HCT116 (cell line): Measurements from ENCODE around the gene TNFRSF8. TPM values are rescaled to one million over a fixed set of nuclear protein-coding genes. Genes with fewer than 3 reads are reported as not detected.

Experiments used
- ATAC-seq: fragments of 200-7000 bp; cut with Tn5 transposase; 2 replicates; pipeline ENCODE4 v1.9.1; 2020; ENCODE audit warnings: mild to moderate bottlenecking, moderate library complexity
- BruUV-seq: library from RNA; stranded (reverse); fragments of 400-500 nt; replicated peaks from 2 replicates; lab custom pipeline; 2021; lab: Mats Ljungman, UMichigan
- CTCF ChIA-PET: fragments of 300-600 bp; sonication (Branson Sonifier 250); formaldehyde crosslinking; loops from one replicate; lab custom pipeline; 2021; ENCODE audit warnings: antibody characterized with exemption; lab: Charles Lee
- POLR2A ChIA-PET: fragments of 300-600, 350-600 bp; sonication (Branson Sonifier 250); formaldehyde crosslinking; loops from one replicate; lab custom pipeline; 2021; ENCODE audit warnings: antibody characterized with exemption; lab: Charles Lee
- RAD21 ChIA-PET, 2 experiments: fragments of 300-600 bp; sonication (Branson Sonifier 250); formaldehyde crosslinking; loops; one replicate each; lab custom pipeline; 2023; ENCODE audit warnings: low total read pairs in 2 of 2; ENCODE audit not compliant: uncharacterized antibody in 2 of 2, unreplicated experiment in 2 of 2, low non-redundant PET in 1 of 2; lab: Charles Lee
- DNase-seq: peaks from one replicate; pipeline ENCODE4 v3.0.0-alpha.2; 2010; ENCODE audit warnings: low read depth, low spot score
- H2AFZ ChIP-seq: fragments of 200-600 bp; shearing (Covaris generic), sonication (generic); 2 replicates; pipeline ENCODE4 v1.6.1; 2017; ENCODE audit warnings: low read depth, mixed run types, mixed read lengths, antibody characterized with exemption, low read length; ENCODE audit not compliant: poor library complexity, severe bottlenecking
- H3K27ac ChIP-seq: 2 replicates; pipeline ENCODE4 v1.5.1; 2012; ENCODE audit warnings: low read depth, low read length
- H3K27me3 ChIP-seq: fragments of 200-600 bp; sonication (generic); 2 replicates; pipeline ENCODE4 v1.6.1; 2016; ENCODE audit warnings: mixed run types, low read length, mixed read lengths; ENCODE audit not compliant: insufficient read depth
- H3K36me3 ChIP-seq, 2 experiments: fragments of 200-500 bp in 1 of 2; fragments of 200-600 bp in 1 of 2; sonication (Bioruptor generic) in 1 of 2; sonication (generic) in 1 of 2; 2 replicates each; pipeline versions ENCODE4 v1.5.1 to v1.6.1; 2014 to 2016; ENCODE audit warnings: low read length in 2 of 2, inconsistent platforms in 1 of 2, mixed read lengths in 1 of 2, mixed run types in 1 of 2; ENCODE audit not compliant: insufficient read depth in 2 of 2, control insufficient read depth in 1 of 2
- H3K4me1 ChIP-seq, 2 experiments: fragments of 200-600 bp in 1 of 2; sonication (generic) in 1 of 2; 2 replicates each; pipeline versions ENCODE4 v1.5.1 to v1.6.1; 2012 to 2017; ENCODE audit warnings: low read length in 2 of 2, inconsistent platforms in 1 of 2, mild to moderate bottlenecking in 1 of 2, mixed read lengths in 1 of 2, mixed run types in 1 of 2, moderate library complexity in 1 of 2; ENCODE audit not compliant: insufficient read depth in 2 of 2, control insufficient read depth in 1 of 2
- H3K4me2 ChIP-seq: fragments of 200-600 bp; sonication (generic); 2 replicates; pipeline ENCODE4 v1.6.1; 2017; ENCODE audit warnings: mixed run types, low read length, mixed read lengths
- H3K4me3 ChIP-seq, 2 experiments: fragments of 200-600 bp in 1 of 2; sonication (generic) in 1 of 2; replicated peaks in 1 of 2; 2 replicates each; pipeline ENCODE4 v1.5.1; 2011 to 2016; ENCODE audit warnings: low read length in 2 of 2, control low read depth in 1 of 2, low read depth in 1 of 2, mild to moderate bottlenecking in 1 of 2, mixed read lengths in 1 of 2, mixed run types in 1 of 2
- H3K79me2 ChIP-seq: fragments of 200-600 bp; sonication (generic); 2 replicates; pipeline ENCODE4 v1.6.1; 2017; ENCODE audit warnings: mild to moderate bottlenecking, mixed run types, low read length, moderate library complexity, mixed read lengths; ENCODE audit not compliant: insufficient read depth
- H3K9ac ChIP-seq: fragments of 200-600 bp; sonication (generic); 2 replicates; pipeline ENCODE4 v1.6.1; 2016; ENCODE audit warnings: low read length, mixed read lengths
- H3K9me2 ChIP-seq: fragments of 200-600 bp; sonication (generic), shearing (Covaris generic); 2 replicates; pipeline ENCODE4 v1.6.1; 2017; ENCODE audit warnings: mixed run types, mild to moderate bottlenecking, moderate library complexity; ENCODE audit not compliant: insufficient read depth
- H3K9me3 ChIP-seq, 2 experiments: fragments of 200-500 bp in 1 of 2; fragments of 200-600 bp in 1 of 2; sonication (Bioruptor generic) in 1 of 2; sonication (generic) in 1 of 2; 2 replicates each; pipeline ENCODE4 v1.6.1; 2014 to 2017; ENCODE audit warnings: low read length in 2 of 2, mixed read lengths in 2 of 2, inconsistent platforms in 1 of 2, low read depth in 1 of 2, mild to moderate bottlenecking in 1 of 2, mixed run types in 1 of 2, moderate library complexity in 1 of 2; ENCODE audit not compliant: control insufficient read depth in 1 of 2, insufficient read depth in 1 of 2
- H4K20me1 ChIP-seq: fragments of 200-600 bp; sonication (generic), shearing (Covaris generic); 2 replicates; pipeline ENCODE4 v1.6.1; 2017; ENCODE audit warnings: mixed run types, mild to moderate bottlenecking, moderate library complexity; ENCODE audit not compliant: insufficient read depth
- CBX3 ChIP-seq: IDR thresholded peaks from 2 replicates; pipeline ENCODE4 v1.6.1; 2012; ENCODE audit warnings: low read depth
- CEBPB ChIP-seq: IDR thresholded peaks from 2 replicates; pipeline ENCODE4 v1.6.1; 2012; ENCODE audit warnings: low read depth
- POLR2A ChIP-seq: IDR thresholded peaks from 2 replicates; pipeline ENCODE4 v1.7.0; 2011; ENCODE audit warnings: borderline replicate concordance; ENCODE audit not compliant: insufficient read depth, insufficient read length; ENCODE audit errors: extremely low read depth
- RAD21 ChIP-seq: IDR thresholded peaks from 2 replicates; pipeline ENCODE4 v1.6.1; 2012; ENCODE audit warnings: low read depth, mild to moderate bottlenecking
- SP1 ChIP-seq: IDR thresholded peaks from 2 replicates; pipeline ENCODE4 v1.6.1; 2012; ENCODE audit warnings: low read depth
- SRF ChIP-seq: IDR thresholded peaks from 2 replicates; pipeline ENCODE4 v1.6.1; 2012; ENCODE audit warnings: low read depth
- TCF7L2 ChIP-seq: IDR thresholded peaks from 2 replicates; pipeline ENCODE4 v1.7.0; 2011; ENCODE audit warnings: borderline replicate concordance, inconsistent platforms; ENCODE audit not compliant: insufficient read depth, insufficient read length; ENCODE audit errors: extremely low read depth
- YY1 ChIP-seq: IDR thresholded peaks from 2 replicates; pipeline ENCODE4 v1.6.1; 2011; ENCODE audit warnings: low read length, low read depth, moderate library complexity, mild to moderate bottlenecking; ENCODE audit not compliant: insufficient replicate concordance; ENCODE audit errors: extremely low read depth
- ZFX ChIP-seq: fragments of 450-650 bp; IDR thresholded peaks from 2 replicates; pipeline ENCODE4 v1.6.1; 2017
- intact Hi-C: fragments of 100-400 bp; cut with micrococcal nuclease; formaldehyde crosslinking; loops from 2 replicates; pipeline ENCODE4 v1.10.0; 2022
- total RNA-seq: library from RNA; stranded (reverse); gene quantifications from one replicate; pipeline ENCODE4 v1.2.1, GENCODE V29; 2021; ENCODE audit not compliant: unreplicated experiment
- TF ChIP-seq, protein P1 (sequence below): IDR thresholded peaks from 2 replicates; pipeline ENCODE4 v1.6.1; 2012; ENCODE audit warnings: low read depth
- TF ChIP-seq, protein P2 (sequence below): IDR thresholded peaks from 2 replicates; pipeline ENCODE4 v1.6.1; 2011; ENCODE audit warnings: mild to moderate bottlenecking, low read length, moderate library complexity; ENCODE audit not compliant: insufficient replicate concordance; ENCODE audit errors: extremely low read depth

Gene TNFRSF8
- total RNA-seq, 1 experiment from 2014 or later = 0.17 TPM

GRCh38 chr1:12087797-12088314 is 24.8 kb downstream of the TNFRSF8 start:
- ATAC-seq (no peak), DNase-seq (no peak)
- Histone ChIP-seq H3K4me3 (no peak overlapping the region), H3K4me2 (no peak overlapping the region), H2AFZ (no peak overlapping the region), H3K36me3 (no peaks in the 10 kb centered on the region), H3K9ac (no peak overlapping the region), H3K9me3 (no peaks in the 10 kb centered on the region), H3K27me3 (no peaks in the 10 kb centered on the region), H3K9me2 (no peaks in the 10 kb centered on the region), H3K79me2 (no peaks in the 10 kb centered on the region), H4K20me1 (no peaks in the 10 kb centered on the region), H3K4me1 (no peaks in the 10 kb centered on the region)
- no TSS peak for BruUV-seq
- POLR2A ChIA-PET = no interaction called here
- intact Hi-C loops = no loop called here
- RAD21 ChIA-PET = no interaction called here
- CTCF ChIA-PET = no interaction called here
- TF ChIP-seq, protein P1, sequence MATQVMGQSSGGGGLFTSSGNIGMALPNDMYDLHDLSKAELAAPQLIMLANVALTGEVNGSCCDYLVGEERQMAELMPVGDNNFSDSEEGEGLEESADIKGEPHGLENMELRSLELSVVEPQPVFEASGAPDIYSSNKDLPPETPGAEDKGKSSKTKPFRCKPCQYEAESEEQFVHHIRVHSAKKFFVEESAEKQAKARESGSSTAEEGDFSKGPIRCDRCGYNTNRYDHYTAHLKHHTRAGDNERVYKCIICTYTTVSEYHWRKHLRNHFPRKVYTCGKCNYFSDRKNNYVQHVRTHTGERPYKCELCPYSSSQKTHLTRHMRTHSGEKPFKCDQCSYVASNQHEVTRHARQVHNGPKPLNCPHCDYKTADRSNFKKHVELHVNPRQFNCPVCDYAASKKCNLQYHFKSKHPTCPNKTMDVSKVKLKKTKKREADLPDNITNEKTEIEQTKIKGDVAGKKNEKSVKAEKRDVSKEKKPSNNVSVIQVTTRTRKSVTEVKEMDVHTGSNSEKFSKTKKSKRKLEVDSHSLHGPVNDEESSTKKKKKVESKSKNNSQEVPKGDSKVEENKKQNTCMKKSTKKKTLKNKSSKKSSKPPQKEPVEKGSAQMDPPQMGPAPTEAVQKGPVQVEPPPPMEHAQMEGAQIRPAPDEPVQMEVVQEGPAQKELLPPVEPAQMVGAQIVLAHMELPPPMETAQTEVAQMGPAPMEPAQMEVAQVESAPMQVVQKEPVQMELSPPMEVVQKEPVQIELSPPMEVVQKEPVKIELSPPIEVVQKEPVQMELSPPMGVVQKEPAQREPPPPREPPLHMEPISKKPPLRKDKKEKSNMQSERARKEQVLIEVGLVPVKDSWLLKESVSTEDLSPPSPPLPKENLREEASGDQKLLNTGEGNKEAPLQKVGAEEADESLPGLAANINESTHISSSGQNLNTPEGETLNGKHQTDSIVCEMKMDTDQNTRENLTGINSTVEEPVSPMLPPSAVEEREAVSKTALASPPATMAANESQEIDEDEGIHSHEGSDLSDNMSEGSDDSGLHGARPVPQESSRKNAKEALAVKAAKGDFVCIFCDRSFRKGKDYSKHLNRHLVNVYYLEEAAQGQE = no peak
- no peak for TF ChIP-seq TCF7L2
- TF ChIP-seq SP1 = no peak
- TF ChIP-seq ZFX = no peak
- TF ChIP-seq SRF = no peak
- TF ChIP-seq YY1 = no peak
- TF ChIP-seq, protein P2, sequence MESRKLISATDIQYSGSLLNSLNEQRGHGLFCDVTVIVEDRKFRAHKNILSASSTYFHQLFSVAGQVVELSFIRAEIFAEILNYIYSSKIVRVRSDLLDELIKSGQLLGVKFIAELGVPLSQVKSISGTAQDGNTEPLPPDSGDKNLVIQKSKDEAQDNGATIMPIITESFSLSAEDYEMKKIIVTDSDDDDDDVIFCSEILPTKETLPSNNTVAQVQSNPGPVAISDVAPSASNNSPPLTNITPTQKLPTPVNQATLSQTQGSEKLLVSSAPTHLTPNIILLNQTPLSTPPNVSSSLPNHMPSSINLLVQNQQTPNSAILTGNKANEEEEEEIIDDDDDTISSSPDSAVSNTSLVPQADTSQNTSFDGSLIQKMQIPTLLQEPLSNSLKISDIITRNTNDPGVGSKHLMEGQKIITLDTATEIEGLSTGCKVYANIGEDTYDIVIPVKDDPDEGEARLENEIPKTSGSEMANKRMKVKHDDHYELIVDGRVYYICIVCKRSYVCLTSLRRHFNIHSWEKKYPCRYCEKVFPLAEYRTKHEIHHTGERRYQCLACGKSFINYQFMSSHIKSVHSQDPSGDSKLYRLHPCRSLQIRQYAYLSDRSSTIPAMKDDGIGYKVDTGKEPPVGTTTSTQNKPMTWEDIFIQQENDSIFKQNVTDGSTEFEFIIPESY = no peak
- no peak for TF ChIP-seq CBX3
- no peak for TF ChIP-seq RAD21
- TF ChIP-seq POLR2A = no peak
- no peak for TF ChIP-seq CEBPB
- TF ChIP-seq, all 23 proteins: peak for 0
- no peak overlapping the region for H3K27ac ChIP-seq
